DOHH2 (cell line): ENCODE data around the gene CLIP3.

Source experiments
- H3F3A ChIP-seq: fragments of 200-600 bp; sonication (generic), shearing (Covaris generic); 2 replicates; pipeline ENCODE4 v1.6.0; 2016; ENCODE audit warnings: antibody characterized with exemption, mild to moderate bottlenecking; ENCODE audit not compliant: control insufficient read depth, insufficient read depth
- H3K27ac ChIP-seq: fragments of 200-600 bp; sonication (generic); 2 replicates; pipeline ENCODE4 v1.5.1; 2014; ENCODE audit warnings: low read depth, mild to moderate bottlenecking, low read length, moderate library complexity
- H3K27me3 ChIP-seq: fragments of 200-600 bp; sonication (generic); 2 replicates; pipeline ENCODE4 v1.6.1; 2014; ENCODE audit warnings: mild to moderate bottlenecking, low read length, mixed read lengths; ENCODE audit not compliant: control insufficient read depth
- H3K36me3 ChIP-seq: fragments of 200-600 bp; sonication (generic); 2 replicates; pipeline ENCODE4 v1.6.1; 2014; ENCODE audit warnings: mild to moderate bottlenecking, low read length, moderate library complexity, mixed read lengths; ENCODE audit not compliant: control insufficient read depth
- H3K4me1 ChIP-seq: fragments of 200-600 bp; sonication (generic); 2 replicates; pipeline ENCODE4 v1.6.1; 2014; ENCODE audit warnings: mild to moderate bottlenecking, low read length, mixed read lengths; ENCODE audit not compliant: control insufficient read depth
- H3K4me2 ChIP-seq: fragments of 200-600 bp; sonication (generic); 2 replicates; pipeline ENCODE4 v1.6.0; 2014; ENCODE audit warnings: mild to moderate bottlenecking, low read length, moderate library complexity
- H3K4me3 ChIP-seq: fragments of 200-600 bp; sonication (generic); 2 replicates; pipeline ENCODE4 v1.5.1; 2014; ENCODE audit warnings: mild to moderate bottlenecking, low read length, mixed read lengths
- H3K79me2 ChIP-seq: fragments of 200-600 bp; sonication (generic); 2 replicates; pipeline ENCODE4 v1.6.1; 2014; ENCODE audit warnings: mild to moderate bottlenecking, low read length, mixed read lengths; ENCODE audit not compliant: control insufficient read depth
- H3K9me2 ChIP-seq: fragments of 200-600 bp; sonication (generic); replicated peaks from 2 replicates; pipeline ENCODE4 v1.6.1; 2014; ENCODE audit warnings: mild to moderate bottlenecking, low read length, mixed read lengths; ENCODE audit not compliant: control insufficient read depth
- H3K9me3 ChIP-seq: fragments of 200-600 bp; sonication (generic); 2 replicates; pipeline ENCODE4 v1.6.1; 2014; ENCODE audit warnings: antibody characterized with exemption, low read length, mixed read lengths; ENCODE audit not compliant: control insufficient read depth, insufficient read depth
- H4K20me1 ChIP-seq: fragments of 200-600 bp; sonication (generic); 2 replicates; pipeline ENCODE4 v1.6.0; 2014; ENCODE audit warnings: low read depth, mild to moderate bottlenecking, antibody characterized with exemption, low read length, moderate library complexity; ENCODE audit not compliant: control insufficient read depth, insufficient read depth
- EZH2phosphoT487 ChIP-seq: fragments of 200-600 bp; sonication (generic); IDR thresholded peaks from 2 replicates; pipeline ENCODE4 v1.6.1; 2017; ENCODE audit warnings: borderline replicate concordance, mild to moderate bottlenecking, antibody characterized with exemption, low read length, moderate library complexity, mixed read lengths
- TF ChIP-seq, protein P1 (sequence below): fragments of 200-600 bp; sonication (generic); IDR thresholded peaks from one replicate; pipeline ENCODE4 v1.5.1; 2014; ENCODE audit warnings: antibody characterized with exemption, mild to moderate bottlenecking, low read depth, low read length; ENCODE audit not compliant: poor library complexity, severe bottlenecking

The CLIP3 gene

DNA sequence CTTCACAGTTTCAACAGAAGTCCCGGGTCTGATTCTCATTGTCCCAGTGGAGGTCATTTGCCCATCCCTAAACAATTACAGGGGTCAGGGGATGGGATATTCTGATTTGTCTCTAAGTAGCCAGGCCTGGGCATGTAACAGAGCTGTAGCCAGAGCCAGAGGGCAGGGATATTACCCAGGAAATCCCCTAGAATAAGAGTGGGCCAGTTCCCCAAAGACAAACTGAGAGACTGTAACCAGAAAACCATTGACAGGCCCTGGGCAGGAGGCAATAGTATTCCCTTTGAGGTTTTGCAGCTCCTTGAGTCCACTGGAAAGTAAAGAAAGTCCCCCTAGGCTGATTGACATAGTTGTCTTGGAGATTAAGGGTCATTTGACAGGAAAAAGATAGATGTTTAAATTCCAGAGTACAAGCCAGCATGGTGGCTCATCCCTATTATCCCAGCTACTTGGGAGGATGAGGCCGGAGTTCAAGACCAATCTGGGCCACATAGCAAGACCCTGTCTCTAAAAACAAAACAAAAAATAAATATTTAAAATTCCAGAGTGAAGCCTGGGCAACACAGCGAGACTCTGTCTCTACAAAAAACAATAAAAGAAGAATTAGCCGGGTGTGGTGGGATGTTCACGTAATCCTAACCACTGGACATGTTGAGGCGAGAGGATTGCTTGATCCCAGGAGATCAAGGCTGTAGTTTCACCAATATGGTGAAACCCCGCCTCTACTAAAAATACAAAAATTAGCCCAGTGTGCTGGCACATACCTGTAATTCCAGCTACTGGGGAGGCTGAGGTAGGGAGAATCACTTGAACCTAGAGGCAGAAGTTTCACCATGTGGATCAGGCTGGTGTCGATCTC, 39.5 kb downstream of the CLIP3 start:
- Histone ChIP-seq H3F3A (0 out of 2 replicates have a peak, but pooled peaks cover 2% of the 10 kb centered on the region), H3K36me3 (peaks cover 12% of the 10 kb centered on the region), H4K20me1 (0 out of 2 replicates have a peak, but pooled peaks cover 4% of the 10 kb centered on the region), H3K4me3 (no peak overlapping the region), H3K4me2 (no peak overlapping the region), H3K9me3 (peaks cover 5% of the 10 kb centered on the region; the same call in 1 of the 2 replicates), H3K27ac (no peak overlapping the region), H3K9me2 (no peaks in the 10 kb centered on the region), H3K79me2 (peaks cover 27% of the 10 kb centered on the region), H3K4me1 (peaks cover 17% of the 10 kb centered on the region), H3K27me3 (no peaks in the 10 kb centered on the region)
- TF ChIP-seq, protein P1, sequence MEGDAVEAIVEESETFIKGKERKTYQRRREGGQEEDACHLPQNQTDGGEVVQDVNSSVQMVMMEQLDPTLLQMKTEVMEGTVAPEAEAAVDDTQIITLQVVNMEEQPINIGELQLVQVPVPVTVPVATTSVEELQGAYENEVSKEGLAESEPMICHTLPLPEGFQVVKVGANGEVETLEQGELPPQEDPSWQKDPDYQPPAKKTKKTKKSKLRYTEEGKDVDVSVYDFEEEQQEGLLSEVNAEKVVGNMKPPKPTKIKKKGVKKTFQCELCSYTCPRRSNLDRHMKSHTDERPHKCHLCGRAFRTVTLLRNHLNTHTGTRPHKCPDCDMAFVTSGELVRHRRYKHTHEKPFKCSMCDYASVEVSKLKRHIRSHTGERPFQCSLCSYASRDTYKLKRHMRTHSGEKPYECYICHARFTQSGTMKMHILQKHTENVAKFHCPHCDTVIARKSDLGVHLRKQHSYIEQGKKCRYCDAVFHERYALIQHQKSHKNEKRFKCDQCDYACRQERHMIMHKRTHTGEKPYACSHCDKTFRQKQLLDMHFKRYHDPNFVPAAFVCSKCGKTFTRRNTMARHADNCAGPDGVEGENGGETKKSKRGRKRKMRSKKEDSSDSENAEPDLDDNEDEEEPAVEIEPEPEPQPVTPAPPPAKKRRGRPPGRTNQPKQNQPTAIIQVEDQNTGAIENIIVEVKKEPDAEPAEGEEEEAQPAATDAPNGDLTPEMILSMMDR, result no peak
- no peak for TF ChIP-seq EZH2phosphoT487

DNA sequence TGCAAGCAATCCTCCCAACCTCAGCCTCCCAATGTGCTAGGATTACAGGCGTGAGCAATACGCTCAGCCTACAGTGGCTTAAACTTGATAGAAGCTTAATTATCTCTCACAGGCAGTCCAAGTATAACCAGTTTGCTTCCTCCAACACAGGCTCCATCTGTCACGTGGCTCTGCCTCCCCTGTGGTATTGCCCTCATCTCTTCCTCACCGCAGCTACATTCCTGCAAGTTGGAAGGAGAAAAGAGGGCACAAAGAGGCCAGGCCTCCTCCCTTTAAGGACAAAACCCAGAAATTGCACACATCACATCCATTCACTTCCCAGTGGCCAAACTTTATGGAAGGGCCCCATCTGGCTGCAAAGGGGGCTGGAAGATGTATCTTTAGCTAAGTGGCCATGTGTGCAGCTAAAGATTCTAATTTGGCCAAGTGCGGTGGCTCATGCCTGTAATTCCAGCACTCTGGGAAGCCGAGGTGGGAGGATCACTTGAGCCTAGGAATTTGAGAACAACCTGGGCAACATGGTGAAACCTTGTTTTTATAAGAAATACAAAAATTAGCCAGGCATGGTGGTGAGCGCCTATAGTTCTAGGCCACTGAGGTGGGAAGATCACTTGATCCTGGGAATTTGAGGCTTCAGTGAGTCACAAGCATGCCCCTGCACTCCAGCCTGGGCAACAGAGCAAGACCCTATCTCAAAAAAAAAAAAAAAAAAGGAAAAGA, 40.8 kb downstream of the CLIP3 start:
- no peaks in the 10 kb centered on the region for H3K9me2 ChIP-seq
- 0 out of 2 replicates have a peak, but pooled peaks cover 2% of the 10 kb centered on the region for H3F3A ChIP-seq
- TF ChIP-seq, protein P1, result no peak
- no peak for TF ChIP-seq EZH2phosphoT487
- H3K9me3 ChIP-seq, result peaks cover 5% of the 10 kb centered on the region; the same call in 1 of the 2 replicates
- no peak overlapping the region for H3K27ac ChIP-seq
- H3K36me3 ChIP-seq, result peaks cover 7% of the 10 kb centered on the region; the same call in 1 of the 2 replicates
- H3K4me3 ChIP-seq, result no peak overlapping the region
- H3K4me2 ChIP-seq, result no peak overlapping the region
- peaks cover 4% of the 10 kb centered on the region; the same call in 1 of the 2 replicates for H3K27me3 ChIP-seq
- 0 out of 2 replicates have a peak, but pooled peaks cover 4% of the 10 kb centered on the region for H4K20me1 ChIP-seq
- H3K4me1 ChIP-seq, result peaks cover 20% of the 10 kb centered on the region
- H3K79me2 ChIP-seq, result peaks cover 18% of the 10 kb centered on the region

- H3K4me3 ChIP-seq, result no peak overlapping the region
- TF ChIP-seq EZH2phosphoT487, result no peak
- TF ChIP-seq, protein P1, result no peak
- peaks cover 17% of the 10 kb centered on the region for H3K4me1 ChIP-seq
- peaks cover 10% of the 10 kb centered on the region for H3K79me2 ChIP-seq
- no peaks in the 10 kb centered on the region for H4K20me1 ChIP-seq
- peaks cover 12% of the 10 kb centered on the region for H3K27me3 ChIP-seq
- H3K4me2 ChIP-seq, result no peak overlapping the region
- H3K27ac ChIP-seq, result no peak overlapping the region
- H3K36me3 ChIP-seq, result 0 out of 2 replicates have a peak, but pooled peaks cover under 1% of the 10 kb centered on the region
- no peaks in the 10 kb centered on the region for H3K9me2 ChIP-seq
- H3F3A ChIP-seq, result 0 out of 2 replicates have a peak, but pooled peaks cover 2% of the 10 kb centered on the region
- peaks cover 5% of the 10 kb centered on the region; the same call in 1 of the 2 replicates for H3K9me3 ChIP-seq
Observed at GRCh38 chr19:35990771-35991730, 41.6 kb downstream of the CLIP3 start.
